Measurements from ENCODE around the gene SLC25A1.
"Not testable (repeated sequence)": the region's sequence is repeated elsewhere in the genome, so short reads cannot be mapped to it uniquely, and the experiment has no call there.

The SLC25A1 gene

GRCh38 chr22:19206287-19206686 is 27.8 kb upstream of the SLC25A1 start:
- no peak for DNase-seq (ENCODE audit: low read depth in 4 of 4, low spot score in 1 of 4)

DNA sequence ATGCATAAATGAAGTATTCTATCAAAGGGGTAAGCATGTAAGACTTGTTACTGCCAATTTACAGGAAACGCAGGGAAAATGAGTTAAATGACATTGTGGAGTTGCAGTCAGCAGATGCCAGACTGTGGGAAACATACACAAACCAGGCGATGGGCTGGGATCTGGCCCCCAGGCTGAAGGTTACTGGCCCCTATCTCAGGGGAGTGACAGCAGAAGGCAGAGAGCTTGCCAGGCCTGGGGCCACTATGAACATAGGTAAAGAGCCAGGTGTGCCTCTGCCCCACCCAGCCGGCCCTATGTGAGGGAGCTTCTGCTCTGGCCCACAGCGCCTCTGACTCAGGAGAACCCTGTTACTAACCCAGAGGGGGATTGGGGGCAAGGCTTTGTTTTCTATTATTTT is 26.1 kb upstream of the SLC25A1 start:
- DNase-seq (ENCODE audit: low read depth in 4 of 4, low spot score in 1 of 4): no peak

DNA sequence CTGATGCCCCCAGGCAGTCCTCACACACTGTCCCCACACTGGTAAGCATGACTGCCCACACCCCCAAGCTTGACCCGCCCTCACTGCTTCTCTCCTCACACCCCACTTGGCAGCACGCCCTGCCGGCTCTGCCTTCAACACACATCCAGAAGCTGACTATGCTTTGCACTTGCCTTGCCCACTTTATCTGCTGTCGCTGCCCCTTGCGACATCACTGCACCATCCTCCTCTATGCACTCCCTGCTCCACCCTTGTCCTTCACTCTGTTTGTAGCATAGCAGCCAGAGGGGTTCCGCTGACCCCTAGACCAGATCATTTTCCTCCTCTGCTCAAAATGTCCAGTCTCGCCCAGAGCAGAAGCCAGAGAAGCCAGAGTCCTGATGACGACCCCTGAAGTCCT is 25.3 kb upstream of the SLC25A1 start:
- DNase-seq (ENCODE audit: low read depth in 4 of 4, low spot score in 1 of 4): no peak

DNA sequence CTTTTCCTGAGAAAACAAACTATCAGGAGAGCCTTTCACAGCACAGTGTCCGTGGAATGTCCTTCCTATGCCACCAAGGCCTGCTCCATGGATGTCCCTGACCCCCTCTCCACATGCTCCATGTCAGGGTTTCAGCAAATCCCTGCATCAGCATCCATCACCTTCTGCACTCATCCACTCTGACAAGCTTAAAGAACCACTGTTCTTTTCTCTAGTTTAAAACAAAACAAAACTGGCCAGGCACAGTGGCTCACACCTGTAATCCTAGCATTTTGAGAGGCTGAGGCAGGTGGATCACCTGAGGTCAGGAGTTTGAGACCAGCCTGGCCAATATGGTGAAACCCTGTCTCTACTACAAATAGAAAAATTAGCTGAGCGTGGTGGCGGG is 24.3 kb upstream of the SLC25A1 start:
- not testable (repeated sequence) for DNase-seq (ENCODE audit: low read depth in 4 of 4, low spot score in 1 of 4)

- no peak for DNase-seq (ENCODE audit: low read depth in 4 of 4, low spot score in 1 of 4)
Observed at GRCh38 chr22:19201869-19202798, 23.6 kb upstream of the SLC25A1 start.

DNA sequence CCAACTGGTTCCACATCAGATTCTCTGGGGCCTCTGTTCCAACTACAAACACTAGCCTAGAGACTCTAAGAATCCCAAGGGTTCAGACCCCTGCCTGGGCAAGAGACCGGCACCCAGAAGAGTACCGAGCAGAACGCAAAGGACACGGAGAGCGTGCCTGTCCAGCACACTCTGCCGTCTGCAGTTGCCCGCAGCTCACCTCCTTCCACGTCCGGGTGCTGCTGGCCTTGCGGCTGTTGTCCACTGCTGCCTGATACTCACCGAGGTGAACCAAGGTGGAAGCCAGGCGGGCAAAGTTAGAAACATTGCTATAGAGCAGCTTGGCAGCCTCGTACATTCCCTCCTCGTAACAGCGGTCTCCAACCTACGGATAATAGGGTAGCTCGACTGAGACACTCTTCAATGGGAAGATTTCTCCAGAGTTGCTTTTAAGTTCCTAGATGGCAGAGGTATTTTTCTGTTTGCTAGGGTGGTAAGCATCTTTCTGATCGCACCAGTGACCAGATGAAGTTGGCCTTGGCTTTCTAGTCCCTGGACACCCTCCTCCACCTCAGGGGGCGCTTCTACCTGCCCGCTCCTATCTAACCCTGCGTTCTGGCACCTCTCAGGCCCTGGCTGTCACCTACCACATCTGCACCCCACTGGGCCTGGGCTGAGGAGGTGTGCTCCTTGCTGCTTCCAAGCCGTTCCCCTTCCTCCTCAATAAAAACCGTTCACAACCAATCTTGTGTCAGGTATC is 22.8 kb upstream of the SLC25A1 start:
- no peak for DNase-seq (ENCODE audit: low read depth in 4 of 4, low spot score in 1 of 4)

GRCh38 chr22:19199479-19199878 is 20.9 kb upstream of the SLC25A1 start:
- no peak for DNase-seq (ENCODE audit: low read depth in 4 of 4, low spot score in 1 of 4)

DNA sequence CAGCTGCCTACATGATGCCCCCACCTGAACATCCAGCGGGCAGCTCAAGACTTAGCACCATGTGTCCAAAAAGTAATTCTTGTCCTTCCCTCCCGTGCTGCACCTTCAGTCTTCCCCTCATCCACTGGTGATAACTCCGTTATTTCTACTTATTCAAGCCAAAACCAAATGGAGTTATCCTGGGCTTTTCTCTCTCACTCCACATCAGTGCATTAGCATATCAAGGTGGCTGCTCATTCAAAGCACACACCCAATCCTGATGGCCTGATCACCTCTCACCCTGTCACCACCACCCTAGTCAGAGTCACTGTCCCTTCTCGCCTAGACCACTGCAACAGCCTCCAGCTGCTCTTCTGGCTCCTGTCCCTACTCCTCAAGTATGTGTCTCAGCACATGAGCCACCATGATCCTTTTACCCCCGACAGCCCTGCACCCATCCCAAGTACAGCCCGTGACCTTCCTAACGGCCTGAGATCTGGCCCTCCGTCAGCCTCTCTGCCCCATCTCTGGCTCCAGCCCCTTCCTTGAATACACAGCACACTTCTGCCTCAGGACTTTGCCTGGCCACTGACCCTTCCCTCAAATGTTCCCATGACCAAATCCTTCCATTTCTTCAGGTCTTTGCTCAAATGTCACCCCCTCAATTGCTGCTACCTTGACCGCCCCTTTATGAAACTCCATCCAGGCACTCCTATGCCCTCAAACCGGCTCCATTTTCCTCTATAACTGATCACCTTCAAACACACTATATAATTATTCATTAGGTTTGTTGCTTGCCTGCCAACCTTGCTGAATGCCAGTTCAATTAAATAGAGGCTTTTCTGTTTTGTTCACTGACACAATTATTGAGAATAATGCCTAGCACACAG is 19.7 kb upstream of the SLC25A1 start:
- no peak for DNase-seq (ENCODE audit: low read depth in 4 of 4, low spot score in 1 of 4)

DNA sequence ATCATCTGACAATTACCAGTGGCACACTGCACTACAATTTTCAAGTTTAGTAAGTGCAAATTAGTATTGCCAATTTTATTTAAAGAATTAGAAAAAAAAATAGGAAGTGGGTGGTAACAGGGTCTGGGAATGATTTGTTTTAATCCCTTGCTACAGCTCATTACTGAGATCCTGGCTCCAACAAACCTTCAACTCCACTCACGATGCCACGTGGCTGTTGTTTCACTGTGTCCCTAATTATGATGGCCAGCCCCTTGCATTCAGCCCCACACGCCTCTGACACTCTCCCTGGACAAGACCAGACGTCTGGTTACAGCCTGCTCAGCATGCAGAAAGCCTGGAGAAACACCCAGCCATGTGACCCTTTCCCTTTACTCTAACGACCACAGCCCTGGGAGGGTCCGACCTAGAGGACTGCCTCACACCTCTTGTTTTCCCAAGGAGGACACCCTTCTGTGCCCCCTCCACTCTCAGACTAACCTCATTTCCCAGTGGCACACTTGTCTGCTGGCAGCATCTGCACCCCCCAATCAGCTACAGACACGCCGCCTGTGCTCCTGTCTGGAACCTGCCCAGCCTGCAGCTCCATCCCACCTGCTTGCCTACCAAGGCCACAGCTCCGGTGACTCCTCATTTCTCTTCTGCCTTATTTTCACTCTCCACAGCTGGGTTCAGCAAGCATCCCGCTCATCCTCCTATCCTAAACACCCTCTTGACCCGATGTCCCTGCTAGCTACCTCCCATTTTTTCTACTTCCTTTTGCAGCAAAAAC is 18.5 kb upstream of the SLC25A1 start:
- DNase-seq (ENCODE audit: low read depth in 4 of 4, low spot score in 1 of 4): no peak

DNA sequence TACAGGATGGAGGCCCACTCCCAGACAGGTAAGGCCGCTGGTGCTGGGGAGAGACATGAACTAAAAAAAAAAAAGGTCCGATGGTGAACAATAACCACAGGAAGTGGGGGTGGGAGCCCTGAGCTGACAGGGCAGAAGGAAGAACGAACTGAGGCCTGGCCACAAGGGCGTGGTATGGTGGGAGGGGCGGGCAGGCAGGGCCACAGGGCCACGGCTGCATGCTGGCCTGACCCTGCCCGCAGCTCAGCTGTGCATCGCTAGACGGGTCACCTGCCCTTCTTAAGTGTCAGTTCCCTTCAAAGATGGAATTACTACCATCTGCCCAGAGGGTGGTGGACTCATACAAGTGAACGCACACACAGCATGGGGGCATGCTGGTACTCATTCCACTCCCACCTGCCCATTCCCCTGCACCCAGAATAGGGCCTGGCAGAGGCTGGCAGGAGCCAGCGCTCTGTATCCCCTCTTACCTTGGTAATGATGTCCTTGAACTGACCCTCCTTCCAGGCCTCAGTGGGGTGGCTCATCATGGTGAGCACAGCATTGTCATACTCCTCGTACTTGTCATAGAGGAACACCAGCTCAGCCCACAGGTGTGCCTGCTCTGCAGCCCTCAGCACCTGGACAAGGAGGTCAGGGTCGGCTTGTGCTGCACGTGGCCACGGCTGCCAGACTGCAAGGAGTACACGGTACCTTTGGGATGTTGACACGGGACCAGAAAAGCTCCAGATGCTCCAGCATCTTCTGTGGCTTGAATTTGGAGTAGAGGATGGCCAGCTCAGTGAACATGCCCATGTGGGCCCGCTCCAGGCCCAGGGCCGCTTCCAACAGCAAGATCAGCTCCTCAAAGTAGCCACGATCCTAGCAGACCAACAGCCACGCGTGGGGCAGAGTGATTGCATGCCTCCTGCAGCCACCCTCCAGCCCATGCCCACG is 17.5 kb upstream of the SLC25A1 start:
- DNase-seq (ENCODE audit: low read depth in 4 of 4, low spot score in 1 of 4): no peak

DNA sequence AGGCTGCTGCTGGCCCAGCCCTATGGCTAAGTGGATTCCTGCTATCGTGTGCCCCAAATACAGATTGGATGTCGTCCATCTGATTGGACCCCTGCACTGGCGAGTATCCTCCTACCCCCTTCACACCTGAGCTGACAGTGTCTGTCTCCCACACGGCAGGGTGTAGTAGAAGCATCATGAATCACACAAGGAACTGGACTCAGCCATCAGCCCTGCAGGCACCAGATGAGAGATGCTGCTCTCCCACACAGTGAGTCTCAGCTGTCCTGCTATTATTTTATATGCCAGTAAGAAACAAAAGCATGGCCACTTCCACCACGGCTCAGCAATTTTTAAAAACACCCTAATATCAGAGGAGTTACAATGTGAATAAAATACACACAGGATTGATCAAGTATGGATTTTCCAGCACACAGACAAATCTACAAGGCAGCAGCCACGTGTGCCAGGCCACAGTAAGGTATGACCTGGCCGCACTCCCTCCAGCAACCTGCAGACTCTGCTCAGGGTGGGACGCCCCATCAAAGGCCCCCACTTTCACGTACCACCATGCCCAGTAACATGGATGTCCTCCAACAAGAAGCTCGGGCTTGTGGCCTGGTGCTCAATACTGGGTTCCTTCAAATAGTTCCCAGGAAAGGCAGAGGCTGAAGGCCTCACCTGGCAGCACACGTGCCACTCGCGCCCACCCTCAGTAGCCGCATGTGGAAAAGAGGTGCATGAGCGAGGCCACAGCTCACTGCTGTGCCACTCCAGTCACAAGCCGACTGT is 16.4 kb upstream of the SLC25A1 start:
- no peak for DNase-seq (ENCODE audit: low read depth in 4 of 4, low spot score in 1 of 4)

DNA sequence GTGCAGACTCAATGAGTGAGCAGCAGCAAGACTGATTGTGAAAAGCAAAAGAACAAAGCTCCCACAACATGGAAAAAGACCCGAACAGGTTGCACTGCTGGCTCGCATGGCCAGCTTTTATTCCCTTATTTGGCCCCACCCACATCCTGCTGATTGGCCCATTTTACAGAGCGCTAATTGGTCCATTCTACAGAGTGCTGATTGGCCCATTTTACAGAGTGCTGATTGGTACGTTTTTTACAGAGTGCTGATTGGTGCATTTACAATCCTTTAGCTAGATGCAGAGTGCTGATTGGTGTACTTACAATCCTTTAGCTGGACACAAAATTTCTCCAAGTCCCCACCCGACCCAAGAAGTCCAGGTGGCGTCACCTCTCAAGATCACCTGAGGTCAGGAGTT is 15.3 kb upstream of the SLC25A1 start:
- no peak for DNase-seq (ENCODE audit: low read depth in 4 of 4, low spot score in 1 of 4)

DNA sequence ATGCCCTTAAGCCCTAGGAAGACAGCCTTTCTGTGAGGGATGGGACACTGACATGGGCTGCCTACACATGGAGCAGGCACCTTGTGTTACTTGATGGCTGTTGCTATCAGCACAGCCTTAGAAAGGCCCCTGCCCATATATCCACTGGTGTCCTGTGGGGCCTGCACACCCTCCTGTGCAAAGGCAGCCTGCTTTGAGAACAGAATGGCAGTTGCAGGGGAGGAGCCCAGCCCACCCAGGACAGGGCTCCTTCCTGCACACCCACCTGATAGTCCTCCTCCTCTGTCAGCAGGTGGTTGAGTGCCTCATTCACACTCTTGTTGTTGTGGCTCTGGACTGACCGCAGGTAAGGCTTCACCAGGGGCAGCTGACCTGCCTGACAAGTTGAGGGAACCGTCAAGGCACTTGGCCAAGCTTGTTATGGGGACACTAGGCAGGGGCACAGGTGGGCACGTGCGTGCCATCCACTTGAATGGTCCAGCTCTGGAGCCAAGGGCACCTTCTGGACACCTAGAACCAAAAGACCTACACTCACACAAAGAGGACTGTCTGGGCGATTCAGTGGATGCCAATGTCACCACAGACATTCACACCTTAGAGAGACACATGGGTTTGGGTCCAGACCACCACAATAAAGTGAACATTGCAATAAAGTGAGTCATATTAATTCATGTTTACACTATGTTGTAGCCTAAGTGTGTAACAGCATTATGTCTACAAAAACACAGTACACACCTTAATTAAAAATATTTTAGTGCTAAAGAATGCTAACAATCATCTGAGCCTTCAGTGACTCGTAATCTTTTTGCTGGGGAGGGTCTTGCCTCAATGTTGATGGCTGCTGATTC is 9.4 kb upstream of the SLC25A1 start:
- DNase-seq (ENCODE audit: low read depth in 4 of 4, low spot score in 1 of 4): no peak

- DNase-seq (ENCODE audit: low read depth in 4 of 4, low spot score in 1 of 4): no peak
Observed at GRCh38 chr22:19184276-19184997, 5.9 kb upstream of the SLC25A1 start.

DNA sequence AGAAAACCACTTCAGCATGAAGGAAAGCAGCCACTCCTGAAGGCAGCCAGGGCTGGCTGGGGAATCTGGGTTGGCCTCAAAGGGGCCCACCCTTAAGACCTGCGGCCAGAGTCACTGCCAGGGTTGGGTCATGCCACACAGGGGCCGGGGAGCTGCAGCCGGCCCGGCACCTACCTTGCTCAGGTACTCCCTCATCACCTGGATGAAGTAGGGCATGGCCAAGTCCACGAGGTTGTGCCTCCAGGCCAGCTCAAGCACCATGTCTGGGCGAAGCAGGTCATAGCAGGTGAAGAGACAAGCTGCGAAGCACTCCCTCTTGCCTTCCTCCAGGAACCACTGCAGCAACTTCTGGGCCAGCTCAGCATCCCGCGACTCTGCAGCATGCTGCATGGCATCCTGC is 4.7 kb upstream of the SLC25A1 start:
- DNase-seq (ENCODE audit: low read depth in 4 of 4, low spot score in 1 of 4): no peak

GRCh38 chr22:19182472-19183157 is 4.1 kb upstream of the SLC25A1 start:
- no peak for DNase-seq (ENCODE audit: low read depth in 4 of 4, low spot score in 1 of 4)

Data from stimulated activated CD4-positive, alpha-beta T cell treated with anti-CD3 and anti-CD28 coated beads, Interleukin-1b, Interleukin-23, amount 100 ng/mL, for 24 hours (primary cell).